Measurements from ENCODE around the gene CYP3A4.

DNA sequence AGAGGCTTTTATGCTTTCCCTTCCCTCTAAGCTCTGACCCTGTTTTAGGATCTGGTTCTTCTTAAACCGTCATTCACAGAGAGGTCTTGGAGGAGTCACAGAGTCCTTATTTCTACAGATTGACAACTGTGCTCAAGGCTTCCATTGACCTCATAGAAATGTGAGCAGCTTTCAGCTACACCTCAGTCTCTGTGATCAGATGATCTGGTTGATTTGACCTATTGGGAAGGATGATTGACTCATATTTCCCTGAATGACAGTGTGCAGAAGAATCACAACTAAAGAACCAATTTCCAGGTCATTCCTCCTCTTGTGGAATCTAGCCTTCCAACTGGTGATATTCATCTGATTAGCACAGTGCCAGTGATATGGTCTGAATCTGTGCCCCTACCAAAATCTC lies 3.4 kb downstream of the CYP3A4 start:
- TF ChIP-seq TCF7L2 (IDR thresholded peaks at IDR 0.05; ENCODE audit: low read depth, low read length) (no peak), NFE2 (IDR thresholded peaks at IDR 0.05; ENCODE audit: low read depth) (no peak), NR2C2 (CRISPR knock-in tag; IDR thresholded peaks at IDR 0.05) (no peak), NR2C2 (tag; IDR thresholded peaks at IDR 0.05) (no peak), IRF2 (CRISPR knock-in tag; IDR thresholded peaks at IDR 0.05) (no peak), CREM (IDR thresholded peaks at IDR 0.05; ENCODE audit: low read depth) (no peak), MXI1 (IDR thresholded peaks at IDR 0.05; ENCODE audit: low read depth, low read length) (no peak), DPF2 (IDR thresholded peaks at IDR 0.05) (no peak), CBX2 (IDR thresholded peaks at IDR 0.05; ENCODE audit: insufficient read depth, low read length, poor library complexity, severe bottlenecking) (no peak)
- TF ChIP-seq, protein P1, sequence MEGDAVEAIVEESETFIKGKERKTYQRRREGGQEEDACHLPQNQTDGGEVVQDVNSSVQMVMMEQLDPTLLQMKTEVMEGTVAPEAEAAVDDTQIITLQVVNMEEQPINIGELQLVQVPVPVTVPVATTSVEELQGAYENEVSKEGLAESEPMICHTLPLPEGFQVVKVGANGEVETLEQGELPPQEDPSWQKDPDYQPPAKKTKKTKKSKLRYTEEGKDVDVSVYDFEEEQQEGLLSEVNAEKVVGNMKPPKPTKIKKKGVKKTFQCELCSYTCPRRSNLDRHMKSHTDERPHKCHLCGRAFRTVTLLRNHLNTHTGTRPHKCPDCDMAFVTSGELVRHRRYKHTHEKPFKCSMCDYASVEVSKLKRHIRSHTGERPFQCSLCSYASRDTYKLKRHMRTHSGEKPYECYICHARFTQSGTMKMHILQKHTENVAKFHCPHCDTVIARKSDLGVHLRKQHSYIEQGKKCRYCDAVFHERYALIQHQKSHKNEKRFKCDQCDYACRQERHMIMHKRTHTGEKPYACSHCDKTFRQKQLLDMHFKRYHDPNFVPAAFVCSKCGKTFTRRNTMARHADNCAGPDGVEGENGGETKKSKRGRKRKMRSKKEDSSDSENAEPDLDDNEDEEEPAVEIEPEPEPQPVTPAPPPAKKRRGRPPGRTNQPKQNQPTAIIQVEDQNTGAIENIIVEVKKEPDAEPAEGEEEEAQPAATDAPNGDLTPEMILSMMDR (IDR thresholded peaks at IDR 0.05 in 2 of 3, conservative IDR thresholded peaks at IDR 0.05 in 1 of 3; ENCODE audit: insufficient read depth in 2 of 3, low read depth in 1 of 3, low read length in 3 of 3), result no peak
- TF ChIP-seq, protein P2, sequence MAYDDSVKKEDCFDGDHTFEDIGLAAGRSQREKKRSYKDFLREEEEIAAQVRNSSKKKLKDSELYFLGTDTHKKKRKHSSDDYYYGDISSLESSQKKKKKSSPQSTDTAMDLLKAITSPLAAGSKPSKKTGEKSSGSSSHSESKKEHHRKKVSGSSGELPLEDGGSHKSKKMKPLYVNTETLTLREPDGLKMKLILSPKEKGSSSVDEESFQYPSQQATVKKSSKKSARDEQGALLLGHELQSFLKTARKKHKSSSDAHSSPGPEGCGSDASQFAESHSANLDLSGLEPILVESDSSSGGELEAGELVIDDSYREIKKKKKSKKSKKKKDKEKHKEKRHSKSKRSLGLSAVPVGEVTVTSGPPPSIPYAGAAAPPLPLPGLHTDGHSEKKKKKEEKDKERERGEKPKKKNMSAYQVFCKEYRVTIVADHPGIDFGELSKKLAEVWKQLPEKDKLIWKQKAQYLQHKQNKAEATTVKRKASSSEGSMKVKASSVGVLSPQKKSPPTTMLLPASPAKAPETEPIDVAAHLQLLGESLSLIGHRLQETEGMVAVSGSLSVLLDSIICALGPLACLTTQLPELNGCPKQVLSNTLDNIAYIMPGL (CRISPR knock-in tag; IDR thresholded peaks at IDR 0.05), result no peak
- TF ChIP-seq, protein P3, sequence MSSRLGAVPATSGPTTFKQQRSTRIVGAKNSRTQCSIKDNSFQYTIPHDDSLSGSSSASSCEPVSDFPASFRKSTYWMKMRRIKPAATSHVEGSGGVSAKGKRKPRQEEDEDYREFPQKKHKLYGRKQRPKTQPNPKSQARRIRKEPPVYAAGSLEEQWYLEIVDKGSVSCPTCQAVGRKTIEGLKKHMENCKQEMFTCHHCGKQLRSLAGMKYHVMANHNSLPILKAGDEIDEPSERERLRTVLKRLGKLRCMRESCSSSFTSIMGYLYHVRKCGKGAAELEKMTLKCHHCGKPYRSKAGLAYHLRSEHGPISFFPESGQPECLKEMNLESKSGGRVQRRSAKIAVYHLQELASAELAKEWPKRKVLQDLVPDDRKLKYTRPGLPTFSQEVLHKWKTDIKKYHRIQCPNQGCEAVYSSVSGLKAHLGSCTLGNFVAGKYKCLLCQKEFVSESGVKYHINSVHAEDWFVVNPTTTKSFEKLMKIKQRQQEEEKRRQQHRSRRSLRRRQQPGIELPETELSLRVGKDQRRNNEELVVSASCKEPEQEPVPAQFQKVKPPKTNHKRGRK (tag; IDR thresholded peaks at IDR 0.05), result no peak

All from K562 (cell line).